A673 (cell line): ENCODE data around the gene TFCP2. TPM values are rescaled to one million over a fixed set of nuclear protein-coding genes. Genes with fewer than 3 reads are reported as not detected.

ENCODE experiments used
- BruUV-seq: library from RNA; stranded (reverse); fragments of 400-500 nt; replicated peaks from 2 replicates; lab custom pipeline; 2021; lab: Mats Ljungman, UMichigan
- CTCF ChIA-PET: fragments of 300-600 bp; sonication (Branson Sonifier 250); formaldehyde crosslinking; loops from one replicate; lab custom pipeline; 2022; ENCODE audit warnings: antibody characterized with exemption; lab: Charles Lee
- POLR2A ChIA-PET: fragments of 300-600 bp; sonication (Branson Sonifier 250); formaldehyde crosslinking; loops from one replicate; lab custom pipeline; 2022; ENCODE audit warnings: antibody characterized with exemption; ENCODE audit not compliant: low non-redundant PET; lab: Charles Lee
- DNase-seq: peaks from one replicate; pipeline ENCODE4 v3.0.0-alpha.2; 2015; ENCODE audit warnings: low spot score
- H3K27ac ChIP-seq: fragments of 200-600 bp; sonication (generic); 2 replicates; pipeline ENCODE4 v1.5.1; 2016; ENCODE audit warnings: mixed run types, low read depth, mild to moderate bottlenecking, mixed read lengths, antibody characterized with exemption, low read length; ENCODE audit not compliant: poor library complexity, severe bottlenecking
- H3K27me3 ChIP-seq: fragments of 200-600 bp; sonication (generic); replicated peaks from 2 replicates; pipeline ENCODE4 v1.6.1; 2017; ENCODE audit warnings: mixed run types, low read depth, mild to moderate bottlenecking, mixed read lengths, antibody characterized with exemption, low read length; ENCODE audit not compliant: insufficient read depth, poor library complexity
- H3K36me3 ChIP-seq: fragments of 200-600 bp; sonication (generic); 2 replicates; pipeline ENCODE4 v1.6.1; 2016; ENCODE audit warnings: mixed run types, mild to moderate bottlenecking, mixed read lengths, antibody characterized with exemption, low read length; ENCODE audit not compliant: insufficient read depth, poor library complexity, severe bottlenecking
- H3K4me1 ChIP-seq: fragments of 200-600 bp; sonication (generic); 2 replicates; pipeline ENCODE4 v1.6.1; 2017; ENCODE audit warnings: mixed run types, mild to moderate bottlenecking, mixed read lengths, antibody characterized with exemption, low read length; ENCODE audit not compliant: insufficient read depth, poor library complexity, severe bottlenecking
- H3K4me3 ChIP-seq: fragments of 200-600 bp; sonication (generic); 2 replicates; pipeline ENCODE4 v1.5.1; 2016; ENCODE audit warnings: low read depth, mixed run types, mild to moderate bottlenecking, mixed read lengths, low read length; ENCODE audit not compliant: poor library complexity, severe bottlenecking
- H3K9me3 ChIP-seq: fragments of 200-600 bp; sonication (generic); 2 replicates; pipeline ENCODE4 v1.6.1; 2016; ENCODE audit warnings: mixed run types, low read depth, mild to moderate bottlenecking, mixed read lengths, antibody characterized with exemption, low read length; ENCODE audit not compliant: poor library complexity, severe bottlenecking
- EZH2 ChIP-seq: fragments of 200-600 bp; sonication (generic); IDR thresholded peaks from 2 replicates; pipeline ENCODE4 v1.6.1; 2017; ENCODE audit warnings: borderline replicate concordance, low read depth, mild to moderate bottlenecking, mixed read lengths, antibody characterized with exemption, low read length; ENCODE audit not compliant: poor library complexity, severe bottlenecking
- intact Hi-C: fragments of 100-400 bp; cut with micrococcal nuclease; formaldehyde crosslinking; loops from one replicate; pipeline ENCODE4 v1.10.0; 2022; ENCODE audit not compliant: unreplicated experiment
- total RNA-seq: library from RNA; stranded (reverse); gene quantifications from 2 replicates; pipeline ENCODE4 v1.2.3, GENCODE V29; 2021
- TF ChIP-seq, protein P1 (sequence below): fragments of 300-800, 200-600 bp; sonication (generic); conservative IDR thresholded peaks from 2 replicates; pipeline ENCODE4 v1.5.1; 2017; ENCODE audit warnings: low read depth, mild to moderate bottlenecking, antibody characterized with exemption, low read length, moderate library complexity, mixed read lengths

The TFCP2 gene
- total RNA-seq, 1 experiment from 2014 or later, result 46.1 TPM

DNA sequence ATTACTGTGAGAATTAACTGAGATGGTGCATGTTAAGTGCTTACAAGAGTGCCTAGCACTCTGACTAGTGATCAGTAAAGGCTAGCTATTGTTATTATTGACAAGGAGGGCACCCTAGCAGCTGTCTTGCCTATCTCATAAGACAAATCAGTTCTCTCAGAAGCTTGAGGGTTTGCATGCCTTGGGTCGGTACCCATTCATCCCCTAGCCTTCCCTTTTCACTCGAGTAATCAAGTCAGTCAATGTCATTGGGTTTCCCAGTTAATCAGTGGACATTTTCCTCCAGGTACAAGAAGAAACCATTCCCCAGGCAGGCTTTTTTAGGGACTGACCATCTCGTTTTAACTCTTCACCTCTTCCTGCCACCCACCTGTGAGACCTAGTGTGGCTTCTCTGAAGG lies 10.4 kb upstream of the TFCP2 start:
- H3K4me1 ChIP-seq, result no peaks in the 10 kb centered on the region
- POLR2A ChIA-PET, result no interaction called here
- CTCF ChIA-PET, result no interaction called here
- TF ChIP-seq EZH2, result no peak
- TF ChIP-seq, protein P1, sequence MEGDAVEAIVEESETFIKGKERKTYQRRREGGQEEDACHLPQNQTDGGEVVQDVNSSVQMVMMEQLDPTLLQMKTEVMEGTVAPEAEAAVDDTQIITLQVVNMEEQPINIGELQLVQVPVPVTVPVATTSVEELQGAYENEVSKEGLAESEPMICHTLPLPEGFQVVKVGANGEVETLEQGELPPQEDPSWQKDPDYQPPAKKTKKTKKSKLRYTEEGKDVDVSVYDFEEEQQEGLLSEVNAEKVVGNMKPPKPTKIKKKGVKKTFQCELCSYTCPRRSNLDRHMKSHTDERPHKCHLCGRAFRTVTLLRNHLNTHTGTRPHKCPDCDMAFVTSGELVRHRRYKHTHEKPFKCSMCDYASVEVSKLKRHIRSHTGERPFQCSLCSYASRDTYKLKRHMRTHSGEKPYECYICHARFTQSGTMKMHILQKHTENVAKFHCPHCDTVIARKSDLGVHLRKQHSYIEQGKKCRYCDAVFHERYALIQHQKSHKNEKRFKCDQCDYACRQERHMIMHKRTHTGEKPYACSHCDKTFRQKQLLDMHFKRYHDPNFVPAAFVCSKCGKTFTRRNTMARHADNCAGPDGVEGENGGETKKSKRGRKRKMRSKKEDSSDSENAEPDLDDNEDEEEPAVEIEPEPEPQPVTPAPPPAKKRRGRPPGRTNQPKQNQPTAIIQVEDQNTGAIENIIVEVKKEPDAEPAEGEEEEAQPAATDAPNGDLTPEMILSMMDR, result no peak
- no peaks in the 10 kb centered on the region for H3K36me3 ChIP-seq
- H3K27ac ChIP-seq, result no peak overlapping the region
- no TSS peak for BruUV-seq
- no peak overlapping the region for H3K4me3 ChIP-seq
- DNase-seq, result no peak
- H3K27me3 ChIP-seq, result no peaks in the 10 kb centered on the region
- intact Hi-C loops, result no loop called here
- no peaks in the 10 kb centered on the region for H3K9me3 ChIP-seq

DNA sequence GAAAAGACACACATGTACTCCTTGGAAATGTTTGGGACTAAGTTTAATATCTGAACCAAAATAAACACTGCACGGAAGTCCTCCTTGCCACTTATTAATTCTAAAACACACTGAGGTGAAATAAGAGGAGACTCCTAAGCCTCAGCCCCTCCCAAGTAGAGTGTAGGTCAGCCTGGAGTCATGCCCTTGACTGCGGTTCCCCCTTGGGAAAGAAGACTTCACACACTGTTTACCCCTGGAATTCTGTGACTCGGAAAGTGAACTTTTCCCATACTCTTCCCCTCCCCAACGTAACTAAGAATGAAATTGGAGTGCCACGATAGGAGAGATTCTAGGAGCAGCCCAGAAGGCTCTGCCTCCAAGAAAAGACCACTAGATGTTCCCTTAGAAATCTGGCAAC lies 8.6 kb upstream of the TFCP2 start:
- Histone ChIP-seq H3K4me3 (no peak overlapping the region), H3K9me3 (no peaks in the 10 kb centered on the region), H3K36me3 (no peaks in the 10 kb centered on the region), H3K27ac (no peak overlapping the region), H3K4me1 (no peaks in the 10 kb centered on the region), H3K27me3 (no peaks in the 10 kb centered on the region)
- no TSS peak for BruUV-seq
- intact Hi-C loops, result no loop called here
- ChIA-PET POLR2A (no interaction called here), CTCF (no interaction called here)
- TF ChIP-seq EZH2, result no peak
- TF ChIP-seq, protein P1, result no peak
- no peak for DNase-seq

DNA sequence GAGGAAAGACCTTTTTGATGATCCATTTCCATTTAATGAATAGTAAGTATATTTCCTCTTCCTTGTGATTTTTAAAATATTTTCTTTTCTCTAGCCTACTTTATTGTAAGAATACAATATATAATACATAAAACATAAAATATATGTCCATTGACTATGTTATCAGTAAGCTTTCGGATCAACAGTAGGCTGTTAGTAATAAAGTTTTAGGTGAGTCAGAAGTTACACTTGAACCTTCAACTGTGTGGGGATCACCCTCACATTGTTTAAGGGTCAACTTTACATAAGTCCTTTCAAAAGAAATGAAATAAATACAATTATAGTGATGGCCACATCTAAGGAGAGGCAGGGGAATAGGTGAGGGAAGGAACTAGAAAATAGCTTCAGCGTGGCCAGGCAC lies 5.0 kb upstream of the TFCP2 start:
- ChIA-PET POLR2A (no interaction called here), CTCF (no interaction called here)
- H3K4me3 ChIP-seq, result no peak overlapping the region
- intact Hi-C loops, result no loop called here
- no peaks in the 10 kb centered on the region for H3K9me3 ChIP-seq
- no peaks in the 10 kb centered on the region for H3K4me1 ChIP-seq
- no peaks in the 10 kb centered on the region for H3K36me3 ChIP-seq
- no peak for DNase-seq
- no peak overlapping the region for H3K27ac ChIP-seq
- H3K27me3 ChIP-seq, result no peaks in the 10 kb centered on the region
- BruUV-seq, result no TSS peak
- no peak for TF ChIP-seq EZH2
- TF ChIP-seq, protein P1, result no peak
